DMS153 treated with DMSO at 0.1 percent for 48 hours (cell line): ENCODE measurements around the gene NDST1.
"Not testable (repeated sequence)": the region's sequence is repeated elsewhere in the genome, so short reads cannot be mapped to it uniquely, and the experiment has no call there.

ENCODE experiments used
- DNase-seq: peaks from one replicate; lab custom pipeline; 2025; ENCODE audit not compliant: unreplicated experiment; lab: John Stamatoyannopoulos, UW

The NDST1 gene

DNA sequence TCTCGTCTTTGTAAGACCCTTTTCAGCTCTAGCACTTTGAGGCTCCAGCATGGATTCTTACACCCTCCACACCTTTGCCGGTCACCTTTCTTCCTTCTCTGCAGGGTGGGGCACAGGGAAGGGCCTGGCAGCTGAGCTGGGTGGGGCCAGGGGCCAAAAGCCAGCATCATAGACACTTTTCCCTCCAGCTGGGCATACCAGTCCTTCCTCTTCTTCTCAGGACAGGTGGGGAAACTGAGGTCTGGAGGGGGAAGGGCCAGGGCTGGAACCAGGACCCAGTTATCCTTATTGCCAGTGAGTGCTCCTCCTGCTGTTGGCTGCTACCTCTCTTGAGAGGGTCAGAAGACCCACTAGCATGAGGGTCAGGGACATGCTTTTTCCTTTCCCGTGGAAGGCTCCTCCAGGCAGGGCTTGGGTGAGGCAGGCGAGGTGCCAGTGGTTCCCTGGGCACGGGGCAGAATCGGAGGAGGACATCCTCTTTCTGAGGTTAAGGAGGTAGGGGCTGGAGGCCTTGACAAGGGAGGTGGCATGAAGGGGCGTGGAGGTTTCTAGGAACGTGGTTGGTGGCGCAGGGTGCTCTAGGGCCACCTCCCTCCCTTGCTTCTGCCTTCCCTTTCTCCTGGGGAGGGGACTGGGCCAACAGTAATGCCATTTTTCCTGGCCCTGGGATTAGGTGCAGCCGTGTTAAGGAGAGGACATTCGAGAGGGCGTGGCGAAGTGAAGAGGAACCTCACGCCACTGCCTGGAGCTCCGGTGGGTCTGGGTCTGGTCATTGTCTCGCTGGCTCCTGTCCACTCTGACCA, at the start of gene NDST1:
Gene NDST1, plus strand, starts transcription at position 658 of the 803 bp plus-strand sequence. CDS start 13,124 bp downstream, outside the sequence.
- no peak for DNase-seq

DNA sequence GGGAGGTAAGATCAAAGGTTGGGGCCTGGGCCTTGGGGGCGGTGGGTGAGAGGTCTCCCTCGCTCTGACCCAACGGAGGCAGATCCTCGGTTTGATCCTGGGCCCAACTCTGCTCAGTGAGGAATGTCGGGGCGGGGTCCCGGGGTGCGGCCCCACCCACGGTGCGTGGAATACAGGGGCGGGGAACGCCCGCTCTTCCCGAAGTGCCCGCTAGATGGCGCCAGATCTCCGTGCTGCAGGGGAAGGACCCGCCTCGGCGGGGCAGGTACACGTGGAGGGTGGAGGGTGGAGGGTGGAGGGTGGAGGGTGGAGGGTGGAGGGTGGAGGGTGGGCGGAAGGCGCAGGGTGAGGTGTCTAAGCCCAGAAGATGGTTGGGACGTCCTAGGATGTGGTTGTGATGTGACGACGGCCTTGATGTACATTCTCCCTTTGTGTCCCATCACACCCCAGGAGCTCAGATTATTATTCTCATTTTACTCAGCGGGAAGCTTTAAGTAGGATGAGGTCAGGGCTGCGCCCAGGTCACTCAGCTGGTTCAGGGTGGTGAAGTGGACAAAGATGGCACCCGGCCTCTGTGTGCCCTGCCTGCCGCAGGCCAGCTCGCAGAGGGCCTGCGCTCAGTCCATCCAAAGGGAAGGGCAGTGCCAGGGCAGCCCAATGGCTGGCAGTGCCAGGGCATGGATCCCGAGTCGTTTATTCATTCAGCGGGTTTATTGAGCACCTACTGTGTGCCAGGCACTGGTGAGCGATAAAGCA, 49.0 kb upstream of the NDST1 start:
- no peak for DNase-seq

DNA sequence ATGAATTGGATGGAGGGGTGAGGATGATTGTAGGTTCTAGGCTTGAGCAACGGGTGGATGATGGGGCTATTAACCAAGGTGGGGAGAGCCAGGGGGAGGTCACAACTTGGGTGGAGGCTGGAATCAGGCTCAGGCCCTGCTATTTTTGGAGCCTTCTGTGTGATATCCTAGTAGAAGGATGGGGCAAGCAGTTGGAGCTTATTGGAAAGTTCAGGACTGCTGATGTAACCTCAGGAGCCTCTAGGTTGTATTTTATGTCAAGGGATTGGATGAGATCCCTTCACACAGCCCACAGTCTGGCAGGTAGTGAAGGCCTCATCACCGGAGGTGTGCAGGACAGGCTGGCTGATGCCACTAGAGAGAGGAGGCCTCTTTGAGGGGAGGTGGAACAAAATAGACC, 47.1 kb upstream of the NDST1 start:
- no peak for DNase-seq

DNA sequence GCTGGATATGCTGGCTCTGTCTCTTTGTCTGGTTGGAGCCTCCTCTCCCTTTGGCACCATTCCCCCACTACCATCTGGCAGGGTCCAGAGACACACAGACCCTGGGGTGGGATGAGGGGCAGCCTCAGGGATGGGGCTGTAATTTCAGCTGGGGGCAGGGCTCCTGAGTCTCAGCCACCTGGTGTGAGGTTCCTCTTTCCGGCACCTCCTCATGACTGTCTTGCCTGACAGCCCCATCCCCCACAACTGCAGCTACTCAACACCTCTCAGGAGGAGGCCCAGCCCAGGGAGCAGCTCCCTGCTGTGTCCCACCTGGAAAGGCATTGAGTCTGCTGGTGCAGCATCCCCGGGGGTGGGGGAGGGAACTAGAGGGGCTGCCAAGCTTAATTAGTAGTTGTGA, 46.7 kb upstream of the NDST1 start:
- DNase-seq: no peak

DNA sequence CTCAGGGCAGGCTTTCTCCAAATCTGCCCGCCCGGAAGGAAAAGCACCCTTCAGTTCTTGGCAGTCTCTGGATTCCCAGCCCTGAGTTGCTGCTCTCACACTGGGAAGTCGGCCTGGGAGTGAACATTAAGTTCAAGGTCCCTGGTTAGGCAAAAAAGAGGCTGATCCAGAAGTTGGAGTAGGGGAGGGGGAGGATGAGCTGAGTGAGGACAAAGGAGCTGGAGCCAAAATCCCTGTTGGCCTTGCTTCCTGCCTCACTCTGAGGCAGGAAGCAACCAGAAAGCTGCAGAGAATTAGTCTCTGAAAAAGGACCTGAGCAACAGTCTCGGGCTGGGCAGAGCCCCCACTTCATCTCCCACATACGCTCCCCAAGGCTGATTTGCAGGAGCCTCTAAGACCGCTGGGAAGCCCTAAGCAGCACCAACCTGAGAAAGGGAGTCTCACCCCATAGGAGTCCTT, 43.3 kb upstream of the NDST1 start:
- DNase-seq: no peak

DNA sequence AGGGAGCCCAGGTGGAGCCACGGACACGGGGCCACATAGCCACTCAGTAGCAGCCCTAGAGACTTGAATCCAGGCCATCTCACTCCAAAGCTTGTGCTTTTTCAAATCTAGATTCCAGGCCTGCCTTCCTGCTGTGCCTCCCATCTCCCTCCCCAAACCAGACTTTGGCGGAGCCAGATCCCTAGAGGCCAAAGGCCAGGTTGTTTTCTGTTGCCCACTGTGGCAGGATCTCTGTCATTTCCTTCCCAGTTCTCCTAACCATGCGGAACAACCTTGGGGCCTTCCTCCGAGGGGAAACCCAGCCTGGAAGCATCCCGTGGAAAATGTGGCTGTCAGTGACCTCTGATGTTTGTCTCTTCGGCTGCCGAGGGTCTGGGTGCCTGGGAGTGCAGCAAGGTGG, 42.0 kb upstream of the NDST1 start:
- no peak for DNase-seq

DNA sequence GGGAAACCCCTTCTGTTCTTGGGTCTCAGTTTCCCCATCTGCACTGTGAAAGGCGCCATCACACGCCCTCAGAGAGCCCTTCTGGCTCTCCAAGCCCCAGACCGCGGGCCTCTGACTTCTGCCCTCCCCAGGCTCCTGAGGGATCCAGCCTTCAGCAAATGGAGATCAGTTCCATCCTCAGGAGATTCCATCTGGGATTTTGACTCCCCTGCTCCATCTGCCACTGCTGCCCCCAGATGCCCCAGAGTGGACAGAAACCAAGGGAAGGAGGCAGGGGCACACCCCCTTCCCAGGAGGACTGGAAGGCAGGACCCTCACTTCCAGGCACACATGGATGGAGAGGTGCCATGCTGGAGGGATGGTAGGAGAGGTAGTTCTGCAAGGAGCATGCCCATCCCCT, 39.7 kb upstream of the NDST1 start:
- DNase-seq: no peak

DNA sequence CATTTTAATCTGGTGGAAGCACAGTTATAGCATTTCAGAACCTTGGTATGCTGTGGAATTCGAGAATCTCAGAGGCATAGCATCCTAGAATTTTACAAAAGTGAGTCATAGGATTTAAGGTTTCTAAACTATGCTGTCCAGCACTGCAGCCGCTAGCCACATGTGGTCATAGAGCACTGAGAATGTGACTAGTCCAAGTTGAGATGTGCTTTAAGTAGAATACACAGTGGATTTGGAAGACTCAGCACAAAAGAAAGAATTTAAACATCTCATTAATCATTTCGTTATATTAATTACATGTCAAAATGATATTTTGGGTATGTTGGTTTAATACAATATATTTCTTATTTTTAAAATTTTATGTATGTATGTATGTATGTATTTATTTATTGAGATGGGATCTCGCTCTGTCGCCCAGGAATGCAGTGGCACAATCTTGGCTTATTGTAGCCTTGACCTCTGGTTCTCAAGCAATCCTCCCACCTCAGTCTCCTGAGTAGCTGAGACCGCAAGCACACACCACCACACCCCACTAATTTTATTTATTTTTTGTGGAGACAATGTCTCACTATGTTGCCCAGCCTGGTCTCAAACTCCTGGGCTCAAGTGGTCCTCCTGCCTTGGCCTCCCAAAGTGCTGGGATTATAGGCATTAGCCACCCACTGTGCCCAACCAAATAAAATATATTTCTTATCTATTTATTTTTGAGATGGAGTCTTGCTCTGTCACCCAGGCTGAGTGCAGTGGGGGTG, 38.0 kb upstream of the NDST1 start:
- no peak for DNase-seq

DNA sequence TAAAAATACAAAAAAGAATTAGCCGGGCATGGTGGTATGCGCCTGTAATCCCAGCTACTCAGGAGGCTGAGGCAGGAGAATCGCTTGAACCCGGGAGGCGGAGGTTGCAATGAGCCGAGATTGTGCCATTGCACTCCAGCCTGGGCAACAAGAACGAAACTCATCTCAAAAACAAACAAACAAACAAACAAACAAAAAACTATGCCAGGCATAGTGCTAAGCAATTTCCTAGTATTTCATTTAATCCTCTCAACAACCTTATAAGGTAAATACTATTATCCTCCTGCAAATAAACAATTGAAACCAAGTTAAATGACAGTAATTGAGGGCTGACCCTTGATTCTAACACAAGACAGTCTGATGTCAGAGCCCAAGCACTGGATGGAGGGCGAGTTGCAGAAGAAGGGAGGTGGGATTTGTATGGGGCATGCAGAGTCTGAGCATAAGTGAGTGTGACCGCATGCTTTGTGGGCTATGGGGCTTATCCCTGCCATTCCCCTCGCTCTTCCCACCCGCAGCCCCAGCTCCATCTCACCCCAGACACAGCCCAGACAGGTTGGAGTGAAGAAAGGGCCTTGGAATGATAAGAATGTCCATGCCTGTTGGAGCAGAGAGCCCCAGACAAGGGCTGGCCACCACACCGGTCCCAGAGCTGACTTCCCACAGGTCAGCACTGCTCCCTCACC, 34.1 kb upstream of the NDST1 start:
- DNase-seq: no peak

DNA sequence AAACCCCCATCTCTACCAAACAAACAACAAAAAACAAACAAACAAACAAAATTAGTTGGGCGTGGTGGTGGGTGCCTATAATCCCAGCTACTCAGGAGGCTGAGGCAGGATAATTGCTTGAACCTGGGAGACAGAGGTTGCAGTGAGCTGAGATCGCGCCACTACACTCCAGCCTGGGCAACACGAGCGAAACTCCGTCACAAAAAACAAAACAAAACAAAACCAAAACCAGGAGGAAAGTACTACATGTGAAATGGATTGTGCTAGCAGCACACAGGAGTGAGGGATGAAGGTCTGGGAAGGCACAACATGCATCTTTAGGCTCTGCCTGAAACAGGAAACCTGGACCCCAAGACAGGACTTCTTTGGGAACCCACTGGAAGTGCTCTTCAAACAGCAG, 31.4 kb upstream of the NDST1 start:
- DNase-seq: not testable (repeated sequence)

DNA sequence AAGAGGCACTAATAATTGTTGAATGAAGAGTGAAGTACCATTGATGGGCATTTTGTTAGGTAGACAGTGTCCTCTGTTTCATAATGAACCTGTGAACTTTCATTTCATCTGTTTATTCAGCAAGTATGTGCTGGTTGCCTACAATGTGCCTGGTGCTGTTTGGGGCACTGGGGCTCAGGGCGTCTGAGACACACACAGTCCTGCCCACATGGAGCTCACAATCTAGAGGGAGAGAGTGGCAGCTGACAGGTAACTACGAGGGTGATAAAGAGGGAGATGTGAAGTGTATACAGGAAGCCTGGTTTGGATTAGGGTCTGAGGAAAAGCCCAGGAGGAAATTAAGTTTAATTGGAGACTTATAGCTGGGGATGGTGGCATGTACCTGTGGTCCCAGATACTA, 28.5 kb upstream of the NDST1 start:
- DNase-seq: no peak

DNA sequence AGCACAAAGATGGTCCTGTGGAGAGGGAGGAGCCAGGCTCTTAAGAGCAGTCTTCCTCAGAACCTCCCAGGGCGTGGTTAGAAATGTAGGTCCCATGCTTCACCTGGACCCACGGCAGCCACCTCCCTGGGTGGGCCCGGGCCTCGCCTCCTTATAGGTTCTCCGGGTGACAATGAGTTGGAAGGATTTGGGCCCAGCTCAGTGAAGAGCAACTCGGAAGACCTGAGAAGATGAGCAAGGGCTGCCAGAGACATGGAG, 26.3 kb upstream of the NDST1 start:
- DNase-seq: no peak

DNA sequence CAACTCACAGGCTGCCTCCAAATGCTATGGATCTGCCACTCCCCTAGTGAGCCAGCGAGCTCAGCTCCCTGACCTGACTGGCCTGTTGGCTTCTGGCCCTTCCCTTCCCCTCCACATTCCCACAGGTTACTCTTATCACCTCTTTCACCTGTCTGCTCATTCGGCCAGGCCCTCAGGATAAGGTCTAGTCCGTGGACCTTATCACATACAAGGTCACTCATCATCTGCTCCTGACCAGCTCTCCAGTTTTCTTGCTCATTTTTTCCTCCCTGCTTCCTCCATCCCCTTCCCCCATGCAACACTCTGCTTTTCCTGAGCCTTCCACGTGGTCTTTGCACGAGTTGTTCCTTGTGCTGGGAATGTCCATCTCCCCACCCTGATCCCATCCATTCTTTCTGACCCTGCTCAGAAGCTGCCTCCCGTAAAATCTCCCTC, 25.9 kb upstream of the NDST1 start:
- no peak for DNase-seq

DNA sequence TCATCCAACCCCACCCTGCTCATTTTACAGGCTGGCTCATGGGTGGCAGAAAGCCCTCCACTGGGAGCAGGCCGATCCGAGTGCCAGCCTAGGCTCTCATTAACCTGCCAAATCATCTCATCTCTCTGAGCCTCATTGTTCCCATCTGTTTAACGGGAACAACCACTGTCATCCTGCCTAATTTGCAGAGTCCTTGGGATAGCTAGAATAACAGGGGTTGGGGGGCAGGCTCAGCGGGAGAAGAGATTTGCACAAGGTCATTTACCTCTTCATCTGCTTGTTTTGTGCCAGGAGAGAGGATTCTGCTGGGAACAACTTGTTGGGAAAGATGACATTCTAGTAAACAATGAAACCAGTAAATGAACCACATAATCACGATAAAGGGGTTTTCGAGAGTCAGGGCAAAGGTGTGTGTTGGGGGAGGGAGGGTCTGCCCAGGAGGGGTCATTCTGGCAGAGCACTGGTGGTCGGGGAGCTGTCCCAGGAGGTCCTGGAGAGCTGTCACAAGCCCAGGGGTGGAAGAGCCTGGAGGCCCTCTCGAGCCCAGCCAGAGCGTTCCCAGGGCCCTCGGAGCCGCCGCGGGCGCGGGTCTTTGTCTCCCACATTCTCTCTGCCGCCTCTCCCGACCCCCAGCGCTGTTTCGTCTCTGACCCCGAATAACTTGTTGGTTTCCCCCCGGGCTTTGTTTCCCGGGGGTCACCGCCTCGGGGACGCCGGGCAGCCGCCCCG, 22.8 kb upstream of the NDST1 start:
- DNase-seq: no peak

DNA sequence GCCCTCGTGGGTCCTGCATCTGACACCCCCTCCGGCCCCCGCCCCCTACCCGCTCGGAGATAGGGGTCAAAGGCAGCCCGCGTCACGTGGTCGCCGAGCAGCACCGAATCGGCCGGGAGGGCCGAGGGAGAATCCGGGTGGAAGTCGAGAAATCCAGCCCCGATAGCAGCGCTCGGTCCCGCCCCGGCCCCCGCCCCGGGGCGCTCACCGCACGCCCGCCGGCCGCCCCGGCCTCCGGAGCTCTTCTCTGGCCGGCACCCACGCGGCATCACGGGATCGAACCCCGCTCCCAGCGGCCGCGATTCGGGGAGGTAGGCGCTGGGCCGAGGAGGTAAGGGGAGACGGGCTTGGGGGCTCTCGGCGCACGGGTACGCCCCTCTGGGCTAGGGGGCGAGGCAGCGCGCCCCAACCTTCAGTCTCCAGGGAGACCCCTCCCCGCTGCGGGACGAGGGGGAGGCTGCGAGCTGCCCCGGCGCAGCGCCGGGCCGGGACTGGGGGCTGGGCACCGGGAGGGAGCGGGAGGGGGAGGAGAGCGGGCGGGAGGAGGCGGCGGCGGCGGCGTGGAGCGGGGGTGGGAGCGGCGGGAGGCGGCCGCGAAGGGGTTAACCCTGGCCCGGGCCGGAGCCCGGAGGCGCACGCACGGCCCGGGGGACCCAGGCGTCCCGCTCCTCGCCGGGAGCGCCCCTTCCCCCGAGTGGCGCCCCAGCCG, 22.1 kb upstream of the NDST1 start:
- DNase-seq: no peak

DNA sequence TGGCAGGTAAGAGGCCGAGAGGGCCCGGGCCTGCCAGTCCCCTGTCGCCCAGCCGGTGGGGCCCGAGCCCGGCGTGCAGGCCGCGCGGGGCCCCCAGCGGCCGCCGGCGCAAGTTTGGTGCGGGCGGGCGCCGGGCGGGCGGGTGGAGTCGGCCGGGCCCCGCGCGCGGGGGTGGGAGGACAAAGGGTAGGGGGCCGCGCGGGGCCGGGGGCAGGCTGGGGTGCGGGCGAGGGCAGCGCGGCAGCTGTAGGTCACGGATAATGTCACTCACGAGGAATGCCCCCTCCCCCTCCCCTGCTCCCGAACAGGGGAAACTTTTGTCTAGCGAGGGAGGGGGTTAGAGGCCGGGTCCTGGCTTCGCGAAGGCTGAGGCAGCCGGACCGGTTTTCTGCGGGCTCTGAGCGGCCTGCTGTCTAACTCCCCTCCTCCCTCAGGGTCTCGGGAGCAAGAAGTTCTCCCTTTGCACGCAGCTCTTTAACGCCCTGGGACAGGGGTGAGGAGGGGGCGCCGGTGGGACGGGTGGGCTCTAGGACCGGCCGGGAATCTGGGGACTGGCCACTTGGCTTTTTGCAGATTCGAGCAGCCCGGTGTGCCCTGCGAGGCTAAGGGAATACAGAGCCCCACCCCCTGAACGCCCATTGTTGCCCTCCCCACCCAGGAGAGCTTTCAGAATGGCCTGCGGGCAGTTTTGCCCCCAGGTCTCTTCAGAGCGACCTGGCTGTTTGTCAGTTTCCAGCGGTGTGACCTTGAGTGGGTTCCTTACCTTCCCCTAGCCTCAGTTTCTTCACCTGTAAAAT, 21.3 kb upstream of the NDST1 start:
- no peak for DNase-seq

DNA sequence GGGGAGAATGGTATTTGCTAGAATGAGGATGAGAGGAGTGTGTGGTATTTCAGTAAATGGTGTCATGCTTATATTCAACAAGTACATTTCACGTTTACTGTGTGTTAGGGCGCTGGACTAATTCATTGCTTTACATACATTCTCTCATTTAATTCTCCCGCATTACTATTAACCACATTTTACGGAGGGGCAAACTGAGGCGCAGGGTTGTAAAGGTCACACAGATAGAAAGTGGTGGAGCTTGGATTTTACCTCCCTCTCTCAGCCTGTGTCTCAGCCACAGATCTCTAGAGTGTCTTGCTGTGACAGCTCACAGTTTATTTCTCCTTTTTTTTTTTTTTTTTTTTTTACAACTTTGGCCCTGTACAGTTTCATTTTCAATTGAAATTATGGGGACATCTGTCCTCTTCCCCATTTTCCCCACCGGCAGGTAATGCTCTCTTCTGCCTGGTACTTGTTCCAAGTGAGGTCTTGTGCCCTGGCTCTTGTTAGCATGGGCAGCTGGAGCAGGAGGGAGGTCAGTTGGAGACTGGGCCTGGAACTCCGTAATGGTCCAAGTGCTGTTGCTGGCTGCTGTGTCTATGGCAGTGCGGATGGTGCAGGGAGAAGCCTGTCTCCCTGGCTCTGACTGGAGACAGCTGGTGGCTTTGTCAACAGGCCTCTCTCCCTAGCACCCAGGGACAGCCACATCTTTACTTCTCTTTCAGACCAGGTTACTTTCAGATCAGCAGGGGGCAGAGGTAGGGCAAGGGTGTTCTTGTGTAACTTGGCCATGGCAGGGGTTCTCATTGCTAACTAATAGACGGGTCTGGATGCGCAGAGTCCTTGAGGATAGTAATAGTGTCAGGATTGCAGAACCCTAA, 20.5 kb upstream of the NDST1 start:
- DNase-seq: no peak
